Fibroblast of lung (primary cell): Measurements from ENCODE around the gene ZNF581.

Experiments
- EZH2 ChIP-seq: IDR thresholded peaks from 2 replicates; pipeline ENCODE4 v1.5.1; 2012; ENCODE audit warnings: low read length, control low read depth, mild to moderate bottlenecking; ENCODE audit errors: missing control alignments
- TF ChIP-seq, protein P1 (sequence below), 2 donors: IDR thresholded peaks in 1 of 2; conservative IDR thresholded peaks in 1 of 2; 1 replicate in 1 of 2; 2 replicates in 1 of 2; pipeline ENCODE4 v1.5.1; 2011 to 2012; ENCODE audit warnings: low read length in 2 of 2, control low read depth in 1 of 2, inconsistent platforms in 1 of 2, low read depth in 1 of 2, mild to moderate bottlenecking in 1 of 2

DNA sequence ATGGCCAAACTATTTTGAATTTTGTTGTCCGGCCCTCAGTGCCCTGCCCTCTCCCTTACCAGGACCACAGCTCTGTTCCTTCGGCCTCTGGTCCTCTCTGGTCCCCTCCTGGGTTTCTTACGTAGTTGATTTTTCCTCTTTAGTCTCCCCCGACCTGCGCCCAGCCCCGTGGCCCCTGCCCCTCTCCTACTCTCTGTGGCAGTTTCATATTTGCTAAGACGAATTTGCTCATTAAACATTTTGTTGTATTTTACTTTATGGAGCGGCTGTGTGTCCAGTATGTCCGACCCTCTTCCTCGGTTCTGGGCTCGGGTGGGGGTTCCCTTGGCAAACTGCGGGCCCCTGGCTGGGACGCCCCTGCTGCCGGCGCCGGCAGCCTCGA is 31.0 kb downstream of the ZNF581 start:
- TF ChIP-seq EZH2, result no peak
- TF ChIP-seq, protein P1, sequence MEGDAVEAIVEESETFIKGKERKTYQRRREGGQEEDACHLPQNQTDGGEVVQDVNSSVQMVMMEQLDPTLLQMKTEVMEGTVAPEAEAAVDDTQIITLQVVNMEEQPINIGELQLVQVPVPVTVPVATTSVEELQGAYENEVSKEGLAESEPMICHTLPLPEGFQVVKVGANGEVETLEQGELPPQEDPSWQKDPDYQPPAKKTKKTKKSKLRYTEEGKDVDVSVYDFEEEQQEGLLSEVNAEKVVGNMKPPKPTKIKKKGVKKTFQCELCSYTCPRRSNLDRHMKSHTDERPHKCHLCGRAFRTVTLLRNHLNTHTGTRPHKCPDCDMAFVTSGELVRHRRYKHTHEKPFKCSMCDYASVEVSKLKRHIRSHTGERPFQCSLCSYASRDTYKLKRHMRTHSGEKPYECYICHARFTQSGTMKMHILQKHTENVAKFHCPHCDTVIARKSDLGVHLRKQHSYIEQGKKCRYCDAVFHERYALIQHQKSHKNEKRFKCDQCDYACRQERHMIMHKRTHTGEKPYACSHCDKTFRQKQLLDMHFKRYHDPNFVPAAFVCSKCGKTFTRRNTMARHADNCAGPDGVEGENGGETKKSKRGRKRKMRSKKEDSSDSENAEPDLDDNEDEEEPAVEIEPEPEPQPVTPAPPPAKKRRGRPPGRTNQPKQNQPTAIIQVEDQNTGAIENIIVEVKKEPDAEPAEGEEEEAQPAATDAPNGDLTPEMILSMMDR (conservative IDR thresholded peaks at IDR 0.05 in 1 of 2, IDR thresholded peaks at IDR 0.05 in 1 of 2; ENCODE audit: low read depth in 1 of 2, low read length in 2 of 2), result no peak
